Stimulated activated CD8-positive, alpha-beta memory T cell treated with anti-CD3 and anti-CD28 coated beads, Interleukin-15, amount 100 ng/mL, for 1 hour (primary cell): ENCODE results near the gene PIK3R4.

ENCODE experiments used
- DNase-seq: peaks from one replicate; pipeline ENCODE4 v3.0.0-alpha.2; 2020; ENCODE audit warnings: low read depth

PIK3R4 gene

GRCh38 chr3:130746246-130747039, at the start of gene PIK3R4:
TSS of gene PIK3R4 (minus strand) at chr3:130746829. CDS start at chr3:130745218, 1,611 bp downstream.
- peak; percentile 94 for DNase-seq

DNA sequence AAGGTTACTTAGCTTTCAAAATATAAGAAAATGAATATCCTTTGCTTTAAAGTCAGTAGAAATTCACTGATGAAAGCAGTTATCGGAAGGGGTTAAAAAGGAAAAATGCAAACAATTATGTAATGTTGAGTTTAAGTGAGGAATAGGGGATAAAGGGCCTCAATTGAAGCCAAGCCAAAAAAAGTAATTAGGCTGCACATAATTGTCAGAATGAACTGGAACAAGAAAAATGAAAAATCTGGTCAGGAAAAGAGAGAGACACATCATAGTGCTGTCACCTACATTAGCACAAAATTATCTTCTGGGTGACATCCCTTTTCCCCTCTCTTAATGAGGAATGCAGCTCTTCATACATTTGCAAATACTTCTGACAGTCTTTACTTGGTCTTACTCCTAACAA, 48.8 kb upstream of the PIK3R4 start:
- no peak for DNase-seq

DNA sequence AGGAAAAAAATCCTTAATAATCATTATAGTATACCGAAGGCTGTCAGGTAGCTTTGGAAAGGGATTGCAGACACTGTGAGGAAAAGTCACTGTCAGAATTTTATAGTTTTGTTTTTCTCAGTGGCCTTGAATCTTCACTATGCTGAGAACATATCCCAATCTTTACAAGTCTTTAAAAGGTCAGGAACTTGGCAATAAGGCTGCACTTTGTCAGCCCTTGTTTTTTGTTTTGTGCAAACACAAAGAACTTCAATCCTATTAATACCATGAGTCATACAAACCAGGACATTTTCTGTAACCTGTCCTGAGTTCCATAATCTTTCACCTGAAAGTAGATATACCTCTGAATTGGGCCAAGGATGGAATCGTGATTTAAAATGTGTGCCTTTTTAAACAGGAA, 45.6 kb upstream of the PIK3R4 start:
- DNase-seq = no peak

- no peak for DNase-seq
These were observed 43.2 kb upstream of the PIK3R4 start for GRCh38 chr3:130789782-130790322.

DNA sequence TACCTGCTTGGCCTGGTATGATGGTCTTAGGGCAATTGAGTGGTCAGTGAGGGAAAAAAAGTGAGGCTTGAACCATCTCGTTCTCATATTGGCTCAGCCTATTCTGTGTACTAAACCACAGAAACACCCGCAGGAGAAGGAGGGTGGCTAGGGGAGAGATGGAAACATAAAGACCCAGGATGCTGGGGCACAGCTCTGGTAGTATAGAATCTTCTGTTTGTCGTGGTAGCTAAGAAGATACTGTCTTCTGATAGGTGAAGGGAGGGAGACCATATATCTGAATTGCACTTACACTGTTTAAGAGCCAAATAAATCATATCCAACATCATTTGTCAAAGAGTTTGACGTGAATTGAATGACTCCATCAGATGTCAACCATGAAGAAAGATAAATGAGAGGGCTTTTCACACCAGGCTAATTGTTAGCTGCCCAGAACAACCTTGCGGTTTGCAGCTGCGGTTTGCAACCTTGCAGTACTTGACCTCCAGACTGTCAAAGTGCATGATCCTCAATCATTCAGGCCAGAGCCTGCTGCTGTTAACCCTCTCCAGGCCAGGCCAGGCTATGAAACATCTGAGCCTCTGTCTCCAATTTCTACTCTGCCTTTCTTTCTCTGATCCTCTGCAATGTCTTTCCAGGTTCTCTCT, 40.9 kb upstream of the PIK3R4 start:
- no peak for DNase-seq

- no peak for DNase-seq
These were observed 39.7 kb upstream of the PIK3R4 start for GRCh38 chr3:130786306-130786705.

DNA sequence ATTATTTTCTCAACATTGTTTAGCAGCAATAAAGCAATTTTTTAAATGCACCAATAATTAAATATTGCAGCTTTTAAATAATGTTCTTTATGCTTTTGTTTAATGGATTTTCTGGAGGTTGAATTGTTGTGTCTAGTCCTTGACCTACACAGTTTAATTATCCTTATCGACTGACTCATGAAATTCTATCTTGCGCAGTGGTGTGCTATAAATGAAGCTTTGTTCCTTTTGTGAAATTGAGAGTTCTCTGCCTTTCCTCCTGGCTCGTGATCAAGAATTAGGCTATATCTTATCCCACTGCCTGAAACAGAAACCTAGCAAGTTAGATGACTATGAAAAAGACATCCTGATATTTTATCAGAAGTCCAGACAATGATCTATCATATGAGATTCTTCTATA, 37.0 kb upstream of the PIK3R4 start:
- no peak for DNase-seq

GRCh38 chr3:130779486-130779885, 32.9 kb upstream of the PIK3R4 start:
- no peak for DNase-seq

DNA sequence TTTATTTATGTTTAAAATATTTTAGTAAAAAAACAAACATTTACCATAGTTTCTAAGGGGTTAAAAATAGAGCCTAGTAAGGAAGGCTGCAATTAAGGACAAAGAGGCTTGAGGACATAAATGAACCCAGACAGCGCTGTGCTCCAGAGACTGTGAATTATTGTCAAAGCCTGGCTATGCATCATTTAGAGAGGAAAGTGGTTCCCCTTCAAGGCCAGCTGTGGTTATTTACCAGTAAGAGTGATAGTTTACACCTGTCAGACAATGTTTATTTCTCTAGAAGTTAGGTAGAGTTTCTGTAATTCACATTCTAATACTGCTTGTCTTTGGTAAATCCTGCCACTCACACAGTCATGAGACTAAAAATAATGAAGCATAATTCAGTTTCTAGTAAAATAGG, 32.4 kb upstream of the PIK3R4 start:
- no peak for DNase-seq

- DNase-seq = no peak
These were observed 26.7 kb upstream of the PIK3R4 start for GRCh38 chr3:130773366-130773765.

- DNase-seq = no peak
These were observed 25.5 kb upstream of the PIK3R4 start for GRCh38 chr3:130772129-130772528.

- DNase-seq = no peak
These were observed 24.0 kb upstream of the PIK3R4 start for GRCh38 chr3:130770644-130771043.

GRCh38 chr3:130761730-130762311, 15.2 kb upstream of the PIK3R4 start:
- no peak for DNase-seq

DNA sequence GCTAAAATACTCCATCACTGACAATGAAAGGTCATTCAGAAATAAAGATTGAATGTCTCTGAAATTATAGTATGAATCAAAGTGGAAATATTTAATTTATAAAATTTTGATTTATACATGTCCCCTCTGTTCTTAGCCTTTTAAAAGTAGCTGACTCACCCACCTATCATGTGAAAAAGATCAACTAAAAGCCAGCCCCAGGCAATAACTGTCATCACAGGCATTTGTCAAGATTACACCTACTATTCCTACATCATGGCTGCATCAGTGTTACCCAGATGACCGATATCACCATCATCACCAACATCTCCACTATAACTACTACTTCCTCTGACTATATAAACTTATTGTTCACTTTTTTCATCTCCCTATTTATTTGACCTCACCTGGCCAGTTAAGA, 14.3 kb upstream of the PIK3R4 start:
- no peak for DNase-seq

GRCh38 chr3:130759692-130760338, 13.2 kb upstream of the PIK3R4 start:
- peak; percentile 27 for DNase-seq

- DNase-seq = no peak
These were observed 12.2 kb upstream of the PIK3R4 start for GRCh38 chr3:130758624-130759369.

DNA sequence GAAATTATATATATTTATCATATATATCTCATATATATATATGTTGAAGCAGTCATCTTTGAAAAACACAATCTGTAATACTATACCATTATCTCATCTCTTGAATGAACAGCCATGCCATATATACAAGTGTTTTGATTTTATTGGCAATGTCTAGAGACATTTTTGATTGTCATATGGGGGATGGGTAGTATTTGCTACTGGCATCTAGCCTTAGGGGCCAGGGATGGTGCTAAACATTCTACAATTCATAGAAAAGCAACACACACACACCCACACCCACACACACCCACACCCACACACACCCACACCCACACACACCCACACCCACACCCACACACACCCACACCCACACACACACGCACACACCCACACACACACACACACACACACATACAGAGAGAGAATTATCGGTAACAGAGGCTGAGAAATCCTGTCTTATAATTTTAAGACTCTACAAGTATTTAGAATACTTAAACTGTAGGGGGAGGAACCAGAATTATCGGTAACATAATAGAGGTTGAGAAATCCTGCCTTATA, 11.1 kb upstream of the PIK3R4 start:
- DNase-seq = no peak

DNA sequence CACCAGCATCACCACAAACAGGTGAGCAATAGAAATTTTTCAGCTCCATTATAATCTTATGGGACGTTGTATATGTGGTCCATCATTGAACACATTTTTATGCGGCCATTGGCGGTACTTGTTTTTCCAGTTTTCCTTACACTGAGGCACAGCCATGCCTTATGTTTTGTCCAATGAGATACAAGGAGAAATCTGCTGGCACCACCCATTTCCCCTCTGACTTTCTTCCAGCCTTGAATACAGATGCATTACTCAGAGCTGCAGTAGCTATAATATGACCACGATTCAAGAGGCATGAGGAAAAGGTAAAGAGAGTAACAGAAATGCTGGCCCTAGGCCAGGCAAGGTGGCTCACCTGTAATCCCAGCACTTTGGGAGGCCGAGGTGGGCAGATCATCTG, 9.0 kb upstream of the PIK3R4 start:
- no peak for DNase-seq

- DNase-seq = no peak
These were observed 2.4 kb upstream of the PIK3R4 start for GRCh38 chr3:130748981-130749380.

GRCh38 chr3:130748467-130748861, 1.8 kb upstream of the PIK3R4 start:
- DNase-seq = no peak

- no peak for DNase-seq
These were observed 3.3 kb downstream of the PIK3R4 start for GRCh38 chr3:130743354-130743753.
